B cell (primary cell): ENCODE data around the gene TUBA1A.

Source experiments
- EZH2 ChIP-seq: IDR thresholded peaks from 2 replicates; pipeline ENCODE4 v1.6.1; 2012; ENCODE audit warnings: borderline replicate concordance, low read depth, mild to moderate bottlenecking, moderate library complexity, low read length; ENCODE audit not compliant: insufficient read depth, poor library complexity, severe bottlenecking
- TF ChIP-seq, protein P1 (sequence below): fragments of 200-600 bp; IDR thresholded peaks from one replicate; pipeline ENCODE4 v1.8.0; 2022; ENCODE audit warnings: antibody characterized with exemption, mild to moderate bottlenecking

DNA sequence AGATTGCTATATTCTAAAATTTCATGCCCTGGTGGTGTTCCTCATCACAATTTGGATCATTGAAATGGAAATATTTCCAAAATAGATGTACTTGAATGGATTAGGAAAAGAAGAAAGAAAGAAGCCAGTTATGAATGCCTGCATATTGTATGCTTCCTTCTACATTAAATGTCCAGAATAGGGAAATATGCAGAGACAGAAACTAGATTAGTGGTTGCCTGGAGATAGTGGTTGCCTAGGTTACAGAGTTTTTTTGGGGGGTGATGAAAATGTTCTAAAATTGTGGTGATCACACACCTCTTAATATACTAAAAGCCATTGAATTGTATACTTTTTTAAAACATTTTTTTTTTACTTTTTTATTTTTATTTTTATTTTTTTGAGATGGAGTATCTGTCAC is 18.0 kb downstream of the TUBA1A start:
- TF ChIP-seq, protein P1, sequence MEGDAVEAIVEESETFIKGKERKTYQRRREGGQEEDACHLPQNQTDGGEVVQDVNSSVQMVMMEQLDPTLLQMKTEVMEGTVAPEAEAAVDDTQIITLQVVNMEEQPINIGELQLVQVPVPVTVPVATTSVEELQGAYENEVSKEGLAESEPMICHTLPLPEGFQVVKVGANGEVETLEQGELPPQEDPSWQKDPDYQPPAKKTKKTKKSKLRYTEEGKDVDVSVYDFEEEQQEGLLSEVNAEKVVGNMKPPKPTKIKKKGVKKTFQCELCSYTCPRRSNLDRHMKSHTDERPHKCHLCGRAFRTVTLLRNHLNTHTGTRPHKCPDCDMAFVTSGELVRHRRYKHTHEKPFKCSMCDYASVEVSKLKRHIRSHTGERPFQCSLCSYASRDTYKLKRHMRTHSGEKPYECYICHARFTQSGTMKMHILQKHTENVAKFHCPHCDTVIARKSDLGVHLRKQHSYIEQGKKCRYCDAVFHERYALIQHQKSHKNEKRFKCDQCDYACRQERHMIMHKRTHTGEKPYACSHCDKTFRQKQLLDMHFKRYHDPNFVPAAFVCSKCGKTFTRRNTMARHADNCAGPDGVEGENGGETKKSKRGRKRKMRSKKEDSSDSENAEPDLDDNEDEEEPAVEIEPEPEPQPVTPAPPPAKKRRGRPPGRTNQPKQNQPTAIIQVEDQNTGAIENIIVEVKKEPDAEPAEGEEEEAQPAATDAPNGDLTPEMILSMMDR, result no peak
- no peak for TF ChIP-seq EZH2
